GM12892 (cell line): ENCODE data around the gene NCOA1.

Source experiments
- POLR2A ChIP-seq: IDR thresholded peaks from 2 replicates; pipeline ENCODE4 v1.6.1; 2011; ENCODE audit warnings: low read depth, low read length, control low read depth
- POLR2AphosphoS5 ChIP-seq: IDR thresholded peaks from 2 replicates; pipeline ENCODE4 v1.6.1; 2011; ENCODE audit warnings: low read depth, low read length, control low read depth

DNA sequence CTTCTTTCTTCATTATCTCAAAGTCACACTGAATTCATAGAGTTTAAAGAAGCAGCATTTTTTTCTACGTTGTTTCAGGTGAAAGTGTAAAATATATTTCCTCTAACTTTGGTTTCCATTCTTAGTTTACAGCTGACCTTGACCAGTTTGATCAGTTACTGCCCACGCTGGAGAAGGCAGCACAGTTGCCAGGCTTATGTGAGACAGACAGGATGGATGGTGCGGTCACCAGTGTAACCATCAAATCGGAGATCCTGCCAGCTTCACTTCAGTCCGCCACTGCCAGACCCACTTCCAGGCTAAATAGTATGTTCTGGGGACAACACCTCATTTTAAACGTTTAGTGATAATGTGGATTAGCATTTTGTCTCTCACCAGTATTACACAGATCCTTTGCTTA, 219.8 kb downstream of the NCOA1 start:
- TF ChIP-seq POLR2A (no peak), POLR2AphosphoS5 (no peak)
